HG02798 (cell line): ENCODE results near the gene SARS1.
"Not testable (repeated sequence)": the region's sequence is repeated elsewhere in the genome, so short reads cannot be mapped to it uniquely, and the experiment has no call there.

Experiments
- ATAC-seq: cut with Tn5 transposase; IDR thresholded peaks from one replicate; pipeline ENCODE4 v1.9.1; 2021; ENCODE audit warnings: mild to moderate bottlenecking; ENCODE audit not compliant: unreplicated experiment, poor library complexity

SARS1 gene

DNA sequence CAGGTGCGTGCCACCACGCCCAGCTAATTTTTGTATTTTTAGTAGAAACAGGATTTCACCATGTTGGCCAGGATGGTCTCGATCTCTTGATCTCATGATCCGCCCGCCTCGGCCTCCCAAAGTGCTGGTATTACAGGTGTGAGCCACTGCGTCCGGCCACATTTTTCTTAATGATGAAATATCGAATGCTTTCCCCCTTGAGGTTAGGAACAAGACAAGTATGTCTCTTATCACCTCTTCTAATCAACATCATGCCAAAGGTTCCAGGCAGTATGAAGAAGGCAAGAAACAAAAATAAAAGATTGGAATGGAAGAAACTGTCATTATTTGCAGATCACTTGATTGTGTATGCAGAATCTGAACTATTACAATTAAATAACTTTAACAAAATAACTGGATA lies 7.5 kb downstream of the SARS1 start:
- not testable (repeated sequence) for ATAC-seq

GRCh38 chr1:109225308-109225707 lies 11.6 kb downstream of the SARS1 start:
- no peak for ATAC-seq

DNA sequence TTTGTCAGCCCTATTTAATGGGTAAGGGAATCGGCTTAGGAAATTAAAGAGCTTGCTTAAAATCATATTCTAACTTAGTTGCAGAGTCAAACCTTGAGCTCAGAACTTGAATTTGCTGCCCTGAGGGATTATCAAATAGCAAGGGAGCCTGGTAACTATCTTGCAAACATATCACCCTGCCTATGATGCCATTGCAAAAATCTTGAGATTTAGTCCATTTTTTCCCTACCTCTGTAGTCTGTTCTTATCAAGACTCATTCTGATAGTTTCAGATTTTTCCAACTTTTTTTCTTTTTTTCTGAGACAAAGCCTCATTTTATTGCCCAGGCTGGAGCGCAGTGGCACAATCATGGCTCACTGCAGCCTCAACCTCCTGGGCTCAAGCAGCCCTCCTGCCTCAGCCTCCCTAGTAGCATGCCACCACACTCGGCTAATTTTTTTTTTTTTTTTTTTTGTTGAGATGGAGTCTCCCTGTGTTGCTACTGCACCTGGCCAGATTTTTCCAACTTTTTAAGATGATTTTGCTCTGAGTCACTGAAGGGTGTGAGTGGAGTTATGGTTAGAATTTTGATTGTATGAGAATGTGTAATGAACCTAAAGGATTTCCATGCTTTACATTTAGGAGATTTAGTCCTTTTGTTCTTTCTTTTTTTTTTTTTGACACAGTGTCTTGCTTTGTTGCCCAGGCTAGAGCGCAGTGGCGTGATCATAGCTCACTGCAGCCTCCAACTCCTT lies 12.2 kb downstream of the SARS1 start:
- no peak for ATAC-seq

- ATAC-seq, result no peak
Observed at GRCh38 chr1:109228167-109228566, 14.4 kb downstream of the SARS1 start.

- ATAC-seq, result no peak
Observed at GRCh38 chr1:109229531-109230127, 15.9 kb downstream of the SARS1 start.

DNA sequence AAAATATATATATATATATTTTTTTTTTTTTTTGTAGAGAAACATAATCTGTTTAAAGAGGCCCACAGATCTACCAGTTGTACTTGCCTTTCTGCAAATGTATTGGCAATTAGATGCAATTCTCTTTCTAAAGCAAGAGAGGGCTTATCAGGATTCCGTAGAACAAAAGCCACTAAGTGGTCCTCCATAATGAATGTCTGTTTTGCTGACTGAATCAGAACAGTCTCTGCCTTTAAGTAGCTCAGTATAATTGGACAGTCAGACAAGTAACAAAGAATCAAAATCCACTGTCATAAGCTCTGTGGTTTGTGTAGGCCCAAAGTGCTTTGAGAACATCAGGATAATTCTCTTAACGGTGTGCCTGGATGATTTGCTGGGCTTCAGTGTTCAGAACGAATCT lies 17.3 kb downstream of the SARS1 start:
- ATAC-seq, result no peak

GRCh38 chr1:109235137-109235536 lies 21.4 kb downstream of the SARS1 start:
- no peak for ATAC-seq

GRCh38 chr1:109237512-109237911 lies 23.8 kb downstream of the SARS1 start:
- no peak for ATAC-seq

GRCh38 chr1:109238382-109238781 lies 24.7 kb downstream of the SARS1 start:
- ATAC-seq, result no peak

DNA sequence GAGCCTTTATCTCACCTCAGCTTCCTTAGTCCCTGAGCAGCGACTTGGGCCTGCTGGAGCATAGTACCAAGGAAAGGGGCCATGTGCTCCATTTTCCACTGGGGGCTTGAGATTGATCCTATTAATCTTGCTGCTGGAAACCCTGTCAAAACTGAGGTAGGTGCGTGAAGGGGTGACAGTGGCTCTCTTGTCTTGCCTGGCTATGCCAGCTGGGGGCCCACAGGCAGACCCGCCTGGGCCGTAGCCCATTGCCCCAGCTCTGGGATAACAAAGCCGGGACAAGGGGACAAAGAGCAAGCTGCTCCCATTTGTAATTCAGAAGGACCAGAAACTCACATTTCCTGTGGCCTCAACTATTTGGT lies 25.3 kb downstream of the SARS1 start:
- ATAC-seq, result no peak

DNA sequence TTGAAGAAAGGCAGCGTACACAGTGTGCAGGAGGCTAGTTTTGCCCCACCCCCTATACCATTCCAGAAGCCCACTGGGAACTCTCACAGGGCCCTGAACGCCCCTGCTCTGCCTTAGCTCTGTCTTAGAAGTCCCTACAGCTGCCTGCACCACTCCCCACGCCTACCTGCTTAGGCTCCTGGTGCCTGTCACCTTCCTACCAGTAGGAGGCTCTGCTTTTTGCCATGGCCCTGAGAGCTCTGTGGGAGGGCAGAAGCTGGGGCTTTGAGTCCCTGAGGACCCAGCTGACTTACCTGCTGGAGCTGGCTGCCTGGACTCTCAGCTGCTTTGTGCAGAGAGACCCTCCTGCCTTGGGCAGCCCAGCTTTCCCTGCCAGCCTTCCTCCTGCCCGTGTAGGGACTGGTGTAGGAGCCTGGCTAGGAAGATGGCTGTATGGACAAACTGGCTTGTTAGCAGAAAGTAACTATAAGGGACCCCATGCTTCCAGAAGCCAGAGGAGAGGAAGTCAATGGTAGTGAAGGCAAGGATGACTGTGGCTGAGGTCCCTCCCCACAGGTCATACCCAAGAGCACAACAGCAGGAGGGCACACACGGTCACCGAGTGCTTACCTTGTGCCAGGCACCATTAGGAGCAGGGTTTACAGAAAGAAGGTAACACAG lies 25.8 kb downstream of the SARS1 start:
- ATAC-seq, result peak; percentile 75

DNA sequence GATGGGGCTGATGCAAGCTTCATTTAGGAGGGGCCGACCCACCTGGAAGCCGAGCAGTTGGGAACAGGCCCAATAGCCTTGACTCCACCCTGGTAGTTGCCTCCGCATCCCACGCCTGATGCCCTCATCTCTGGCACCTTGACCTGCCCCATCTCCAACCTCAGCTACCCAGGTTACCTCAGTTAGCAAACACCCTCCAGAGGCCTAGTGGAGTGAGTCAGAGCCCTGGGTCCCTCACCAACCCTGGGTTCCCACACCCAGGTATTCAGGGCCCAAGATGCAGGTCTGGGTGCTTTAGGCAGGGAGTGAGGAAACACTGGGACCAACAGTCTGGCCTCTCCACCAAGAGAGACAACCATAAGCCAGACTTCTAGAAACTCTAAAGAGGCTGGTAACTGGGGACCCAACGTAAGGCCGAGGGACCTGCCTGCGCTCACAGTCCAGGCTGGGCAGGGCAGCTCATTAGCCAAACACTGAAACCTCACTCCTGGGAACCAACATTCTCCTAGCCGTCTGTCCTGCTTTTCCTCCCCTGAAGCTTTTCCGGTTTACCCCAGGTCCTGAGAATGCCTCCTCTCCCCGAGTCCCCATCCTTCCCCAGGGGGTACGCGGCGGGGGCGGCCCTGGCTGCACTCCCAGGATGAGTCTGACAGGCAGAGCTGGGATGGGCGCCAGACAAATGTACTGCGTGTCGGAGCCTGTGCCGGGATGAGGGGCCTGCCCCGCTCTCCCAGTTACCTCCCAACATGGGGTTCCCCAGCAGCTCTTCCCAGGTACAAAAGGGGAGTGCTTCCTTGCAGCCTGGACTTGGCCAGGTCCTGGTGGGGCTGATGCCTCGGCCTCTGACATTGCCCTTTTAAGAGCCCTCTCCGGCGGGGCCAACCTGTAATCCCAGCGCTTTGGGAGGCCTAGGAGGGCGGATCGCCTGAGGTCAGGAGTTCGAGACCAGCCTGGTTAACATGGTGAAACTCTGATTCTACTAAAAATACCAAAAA lies 26.7 kb downstream of the SARS1 start:
- no peak for ATAC-seq

GRCh38 chr1:109241344-109241743 lies 27.6 kb downstream of the SARS1 start:
- ATAC-seq, result no peak

DNA sequence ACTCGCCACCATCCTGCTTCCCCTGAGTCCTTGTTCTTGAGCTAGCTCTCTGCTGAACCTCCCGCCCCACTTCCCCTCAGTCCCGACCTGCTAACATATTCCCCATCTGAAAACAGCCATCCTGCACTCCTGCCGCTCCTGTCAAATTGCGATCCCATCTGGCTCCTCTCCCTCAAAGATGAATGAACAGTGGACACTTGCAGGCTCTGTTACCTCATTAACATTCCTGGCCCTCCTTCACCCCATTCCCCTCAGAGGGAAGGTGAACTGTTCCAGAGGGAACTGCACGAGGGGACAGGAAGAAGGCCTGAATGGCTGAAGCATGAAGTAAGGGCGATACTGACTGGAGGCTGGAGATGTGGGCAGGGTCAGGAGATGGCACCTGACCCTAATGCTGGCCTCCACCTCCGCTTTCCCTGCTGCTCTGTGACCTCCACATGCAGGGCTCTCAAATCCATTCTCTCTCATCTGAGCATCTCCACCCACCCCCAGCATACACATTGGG lies 28.2 kb downstream of the SARS1 start:
- ATAC-seq, result no peak

DNA sequence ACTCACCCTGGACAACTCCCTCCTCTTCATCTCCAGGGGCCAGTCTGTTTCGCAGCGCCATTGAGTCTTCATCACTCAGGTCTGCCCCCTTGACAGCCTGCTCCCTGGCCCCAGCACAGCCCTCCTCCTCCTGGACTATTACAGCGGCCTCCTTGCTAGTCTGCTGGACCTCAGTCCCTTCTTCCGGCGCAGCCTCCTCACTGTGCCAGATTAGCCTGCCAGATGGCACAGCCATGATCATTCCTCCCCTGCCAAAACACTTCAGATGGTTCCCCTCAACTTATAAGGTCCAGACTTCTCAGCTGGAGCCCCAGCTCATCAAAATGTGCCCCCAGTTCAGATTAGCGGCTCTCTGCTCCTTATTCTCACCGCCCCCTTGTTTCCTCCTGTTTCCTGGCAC lies 28.7 kb downstream of the SARS1 start:
- no peak for ATAC-seq

DNA sequence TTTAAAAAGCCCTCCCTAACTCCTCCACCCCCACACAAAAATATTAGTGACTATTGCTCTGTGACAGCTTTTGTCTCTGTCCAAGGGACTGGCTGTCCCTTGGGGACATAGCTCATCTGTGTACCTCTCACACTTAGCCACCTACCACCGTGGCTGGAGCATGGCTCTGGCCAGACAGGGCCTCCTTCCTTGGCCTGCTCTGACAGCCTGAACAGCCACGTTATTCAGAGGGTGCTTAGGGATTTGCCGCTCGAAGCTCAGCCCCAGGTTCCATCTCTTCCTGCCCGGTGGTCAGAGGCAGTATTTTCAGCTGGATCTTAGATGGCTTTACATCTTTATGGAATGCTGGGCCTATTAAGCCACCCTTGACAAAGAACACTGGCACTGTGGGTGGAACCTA lies 29.5 kb downstream of the SARS1 start:
- no peak for ATAC-seq

DNA sequence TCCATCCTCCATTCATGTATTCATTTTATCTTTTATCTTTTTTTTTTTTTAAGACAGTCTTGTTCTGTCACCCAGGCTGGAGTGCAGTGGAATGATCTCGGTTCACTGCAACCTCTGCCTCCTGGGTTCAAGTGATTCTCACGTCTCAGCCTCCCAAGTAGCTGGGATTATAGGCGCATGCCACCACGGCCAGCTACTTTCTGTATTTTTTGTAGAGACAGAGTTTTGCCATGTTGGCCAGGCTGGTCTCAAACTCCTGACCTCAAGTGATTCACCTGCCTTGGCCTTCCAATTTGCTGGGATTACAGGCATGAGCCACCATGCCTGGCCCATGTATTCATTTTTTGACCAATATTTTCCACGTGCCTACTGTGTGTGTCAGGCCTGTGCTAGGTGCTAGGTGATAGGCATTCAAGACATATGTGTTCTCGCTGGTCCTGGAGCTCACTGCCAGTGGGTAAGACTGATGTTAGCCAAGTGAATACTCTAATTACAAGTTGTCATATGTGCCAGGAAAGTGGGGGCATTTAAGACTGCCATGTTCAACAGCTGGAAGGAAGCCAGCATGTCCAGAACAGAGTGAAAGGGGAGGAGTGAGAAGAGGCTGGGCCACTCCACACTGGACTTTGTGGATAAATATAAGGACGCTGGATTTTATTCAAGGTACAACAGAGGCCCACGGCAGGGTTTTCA lies 30.3 kb downstream of the SARS1 start:
- no peak for ATAC-seq

GRCh38 chr1:109246141-109246551 lies 32.4 kb downstream of the SARS1 start:
- ATAC-seq, result no peak

- no peak for ATAC-seq
Observed at GRCh38 chr1:109247401-109248365, 34.0 kb downstream of the SARS1 start.
